Kidney (tissue), 14 donors: ENCODE data around the gene TBX10. TPM values are rescaled to one million over a fixed set of nuclear protein-coding genes. Genes with fewer than 3 reads are reported as not detected.
"Not testable (repeated sequence)": the region's sequence is repeated elsewhere in the genome, so short reads cannot be mapped to it uniquely, and the experiment has no call there.

Experiments
- DNase-seq, 5 donors: peaks; one replicate each; pipeline ENCODE4 v3.0.0-alpha.2; 2013 to 2020
- FAIRE-seq: peaks from 2 replicates; lab custom pipeline; 2012; peaks lifted over from hg19 to GRCh38; lab: Jason Lieb, UNC
- H3K27ac ChIP-seq, 2 donors: one replicate each; pipeline ENCODE4 v1.7.0; 2013; ENCODE audit warnings: low read depth in 2 of 2, low read length in 2 of 2, inconsistent platforms in 1 of 2
- H3K27me3 ChIP-seq: one replicate; pipeline ENCODE4 v1.7.1; 2013; ENCODE audit warnings: low read length, inconsistent platforms; ENCODE audit not compliant: control insufficient read depth, insufficient read depth
- H3K36me3 ChIP-seq, 3 donors: one replicate each; pipeline versions ENCODE4 v1.7.0 to v1.7.1; 2013; ENCODE audit warnings: low read length in 3 of 3, control low read depth in 1 of 3, inconsistent platforms in 1 of 3; ENCODE audit not compliant: insufficient read depth in 3 of 3, control insufficient read depth in 2 of 3
- H3K4me1 ChIP-seq, 3 donors: one replicate each; pipeline versions ENCODE4 v1.7.0 to v1.7.1; 2013; ENCODE audit warnings: low read length in 3 of 3, inconsistent platforms in 1 of 3, low read depth in 1 of 3; ENCODE audit not compliant: control insufficient read depth in 2 of 3, insufficient read depth in 2 of 3
- H3K4me3 ChIP-seq, 3 donors: one replicate each; pipeline versions ENCODE4 v1.7.0 to v1.8.1; 2013; ENCODE audit warnings: low read length in 3 of 3, control low read depth in 1 of 3, inconsistent platforms in 1 of 3
- H3K9ac ChIP-seq, 3 donors: one replicate each; pipeline versions ENCODE4 v1.7.0 to v1.7.1; 2013; ENCODE audit warnings: low read length in 3 of 3, control low read depth in 1 of 3, inconsistent platforms in 1 of 3
- H3K9me3 ChIP-seq, 3 donors: one replicate each; pipeline versions ENCODE4 v1.7.0 to v1.7.1; 2013; ENCODE audit warnings: low read length in 3 of 3, control low read depth in 1 of 3, inconsistent platforms in 1 of 3; ENCODE audit not compliant: control insufficient read depth in 2 of 3, insufficient read depth in 1 of 3
- intact Hi-C: fragments of 100-400 bp; cut with DNase I; formaldehyde crosslinking; loops from one replicate; pipeline ENCODE4 v1.11.1; 2022
- polyA plus RNA-seq: library from polyadenylated mRNA; stranded (reverse); fragments of 350-450 nt; fragmentation: Illumina TruSeq; extraction: RNeasy Lipid Tissue Mini Kit (QIAGEN cat#74804); gene quantifications from one replicate; pipeline ENCODE4 v1.2.3, GENCODE V29; 2014; ENCODE audit warnings: low read depth, low replicate concordance; ENCODE audit not compliant: insufficient read depth
- total RNA-seq: library from RNA; stranded (reverse); fragmentation: NEBNext Ultra II Directional; extraction: Animal tissue kit (Norgen Biotek cat#: 25700); gene quantifications from one replicate; pipeline ENCODE4 v1.2.1, GENCODE V29; 2021
- TF ChIP-seq, protein P1 (sequence below): IDR thresholded peaks from 3 replicates; pipeline ENCODE4 v1.5.1; 2012; ENCODE audit warnings: mild to moderate bottlenecking, moderate library complexity, borderline replicate concordance; ENCODE audit not compliant: insufficient read depth; ENCODE audit errors: extremely low read depth
- donor health status: control.
- donor health status: control.
- donor health status: control.
- donor health status: control.
- donor health status: control.
- donor health status: DM: yes; HTN: yes; CAD: no.
- donor health status: Normal renal cell carcinoma (clear cell type).

TBX10 gene
- total and polyA plus RNA-seq, 2 donors from 2014 or later, result not detected

DNA sequence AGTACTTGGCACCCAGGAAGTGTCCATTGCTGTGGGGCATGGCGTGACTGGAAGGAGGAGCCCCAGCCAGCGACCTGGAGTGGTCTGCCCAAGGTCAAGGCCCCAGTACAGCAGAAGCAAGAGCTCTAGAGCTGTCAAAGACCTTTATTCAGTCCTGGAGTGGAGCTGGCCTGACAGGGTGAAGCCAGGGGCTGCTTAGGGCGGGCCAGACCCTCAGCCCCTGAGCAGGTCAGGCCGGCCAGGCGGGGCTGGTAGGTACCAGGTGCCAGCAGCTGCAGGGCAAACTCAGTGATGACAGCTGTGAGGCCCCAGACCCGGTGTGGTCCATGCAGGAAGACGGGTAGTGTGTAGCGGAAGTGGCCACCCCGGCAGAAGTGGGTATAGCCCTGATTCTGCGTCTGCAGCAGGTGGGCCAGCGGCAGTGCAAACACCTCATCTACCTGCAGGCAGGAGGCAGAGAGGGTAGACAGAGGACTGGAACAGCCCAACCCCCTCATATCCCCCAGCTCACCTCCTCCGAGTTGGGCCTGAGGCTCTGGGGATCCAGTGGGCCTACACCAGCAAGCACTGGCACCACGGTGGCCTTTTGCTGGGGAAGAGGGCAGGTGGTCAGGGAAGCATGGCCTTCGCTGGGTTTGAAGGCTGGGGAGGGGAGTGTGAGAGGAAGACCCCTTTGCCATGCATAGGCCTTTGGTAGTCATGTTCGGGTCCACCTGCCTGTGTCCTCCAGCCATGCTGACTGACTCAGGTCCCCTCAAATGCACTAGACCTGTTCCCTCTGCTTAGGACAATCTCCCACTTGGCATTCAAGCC lies 11.5 kb downstream of the TBX10 start:
- intact Hi-C loops, result no loop called here
- H3K27ac ChIP-seq, result no peak overlapping the region
- FAIRE-seq, result no peak
- no peaks in the 10 kb centered on the region for H3K27me3 ChIP-seq
- no peak overlapping the region for H3K9ac ChIP-seq
- H3K4me3 ChIP-seq, result no peak overlapping the region
- no peaks in the 10 kb centered on the region for H3K36me3 ChIP-seq
- TF ChIP-seq, protein P1, sequence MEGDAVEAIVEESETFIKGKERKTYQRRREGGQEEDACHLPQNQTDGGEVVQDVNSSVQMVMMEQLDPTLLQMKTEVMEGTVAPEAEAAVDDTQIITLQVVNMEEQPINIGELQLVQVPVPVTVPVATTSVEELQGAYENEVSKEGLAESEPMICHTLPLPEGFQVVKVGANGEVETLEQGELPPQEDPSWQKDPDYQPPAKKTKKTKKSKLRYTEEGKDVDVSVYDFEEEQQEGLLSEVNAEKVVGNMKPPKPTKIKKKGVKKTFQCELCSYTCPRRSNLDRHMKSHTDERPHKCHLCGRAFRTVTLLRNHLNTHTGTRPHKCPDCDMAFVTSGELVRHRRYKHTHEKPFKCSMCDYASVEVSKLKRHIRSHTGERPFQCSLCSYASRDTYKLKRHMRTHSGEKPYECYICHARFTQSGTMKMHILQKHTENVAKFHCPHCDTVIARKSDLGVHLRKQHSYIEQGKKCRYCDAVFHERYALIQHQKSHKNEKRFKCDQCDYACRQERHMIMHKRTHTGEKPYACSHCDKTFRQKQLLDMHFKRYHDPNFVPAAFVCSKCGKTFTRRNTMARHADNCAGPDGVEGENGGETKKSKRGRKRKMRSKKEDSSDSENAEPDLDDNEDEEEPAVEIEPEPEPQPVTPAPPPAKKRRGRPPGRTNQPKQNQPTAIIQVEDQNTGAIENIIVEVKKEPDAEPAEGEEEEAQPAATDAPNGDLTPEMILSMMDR, result no peak
- no peaks in the 10 kb centered on the region for H3K9me3 ChIP-seq
- H3K4me1 ChIP-seq, result peaks cover 0 to 21% (median 6%) of the 10 kb centered on the region in 3 donors
- DNase-seq, result peak in 3 of 5 donors; percentile 7 to 71 (median 57)

DNA sequence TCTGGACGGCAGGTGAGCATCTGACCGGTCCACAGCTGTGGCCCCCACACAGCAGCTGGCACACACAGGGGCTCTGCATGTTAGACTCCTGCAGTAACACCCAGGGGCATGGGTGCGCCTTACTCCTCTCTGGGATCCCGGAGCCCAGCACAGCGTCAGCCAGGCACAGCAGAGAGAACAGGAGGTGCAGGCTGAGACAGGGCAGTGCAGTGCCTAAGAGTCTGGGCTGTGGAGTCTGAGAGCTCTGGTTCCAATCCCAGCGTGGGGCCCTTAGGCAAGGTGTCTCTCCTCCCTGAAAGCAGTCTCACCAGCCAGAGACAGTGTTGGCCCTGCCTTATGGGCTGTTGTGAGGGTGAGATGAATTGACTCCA lies 12.1 kb downstream of the TBX10 start:
- intact Hi-C loops, result no loop called here
- H3K27me3 ChIP-seq, result no peaks in the 10 kb centered on the region
- H3K9me3 ChIP-seq, result no peaks in the 10 kb centered on the region
- TF ChIP-seq, protein P1, result no peak
- H3K9ac ChIP-seq, result no peak overlapping the region
- H3K36me3 ChIP-seq, result no peaks in the 10 kb centered on the region
- FAIRE-seq (no peak), DNase-seq (peak in 3 of 5 donors; percentile 7 to 59 (median 53))
- H3K27ac ChIP-seq, result no peak overlapping the region
- no peak overlapping the region for H3K4me3 ChIP-seq
- peaks cover 0 to 21% (median 6%) of the 10 kb centered on the region in 3 donors for H3K4me1 ChIP-seq

DNA sequence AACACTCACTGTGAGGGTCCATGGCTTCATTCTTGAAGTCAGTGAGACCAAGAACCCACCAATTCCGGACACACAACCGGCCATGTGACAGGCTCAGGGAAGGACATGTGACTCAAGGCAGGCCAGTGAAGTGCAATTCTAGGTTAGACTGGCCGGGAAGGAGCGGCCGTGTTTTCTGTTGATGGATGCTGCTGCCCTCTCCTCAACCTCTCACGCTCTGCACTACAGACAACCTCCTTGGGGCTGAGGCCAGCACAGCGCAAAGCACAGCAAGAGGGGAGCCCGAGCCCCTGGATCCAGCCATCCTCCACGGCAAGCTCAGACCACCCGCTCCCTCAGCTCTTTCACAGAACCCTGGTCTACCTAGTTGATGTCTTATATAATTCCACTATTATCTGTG lies 12.6 kb downstream of the TBX10 start:
- H3K27ac ChIP-seq, result no peak overlapping the region
- no peaks in the 10 kb centered on the region for H3K27me3 ChIP-seq
- intact Hi-C loops, result no loop called here
- DNase-seq (peak in 2 of 5 donors; percentile 35 to 57), FAIRE-seq (no peak)
- no peak overlapping the region for H3K9ac ChIP-seq
- H3K36me3 ChIP-seq, result no peaks in the 10 kb centered on the region
- H3K4me3 ChIP-seq, result no peak overlapping the region
- TF ChIP-seq, protein P1, result no peak
- no peaks in the 10 kb centered on the region for H3K9me3 ChIP-seq
- H3K4me1 ChIP-seq, result peaks cover 0 to 18% (median 6%) of the 10 kb centered on the region in 3 donors

DNA sequence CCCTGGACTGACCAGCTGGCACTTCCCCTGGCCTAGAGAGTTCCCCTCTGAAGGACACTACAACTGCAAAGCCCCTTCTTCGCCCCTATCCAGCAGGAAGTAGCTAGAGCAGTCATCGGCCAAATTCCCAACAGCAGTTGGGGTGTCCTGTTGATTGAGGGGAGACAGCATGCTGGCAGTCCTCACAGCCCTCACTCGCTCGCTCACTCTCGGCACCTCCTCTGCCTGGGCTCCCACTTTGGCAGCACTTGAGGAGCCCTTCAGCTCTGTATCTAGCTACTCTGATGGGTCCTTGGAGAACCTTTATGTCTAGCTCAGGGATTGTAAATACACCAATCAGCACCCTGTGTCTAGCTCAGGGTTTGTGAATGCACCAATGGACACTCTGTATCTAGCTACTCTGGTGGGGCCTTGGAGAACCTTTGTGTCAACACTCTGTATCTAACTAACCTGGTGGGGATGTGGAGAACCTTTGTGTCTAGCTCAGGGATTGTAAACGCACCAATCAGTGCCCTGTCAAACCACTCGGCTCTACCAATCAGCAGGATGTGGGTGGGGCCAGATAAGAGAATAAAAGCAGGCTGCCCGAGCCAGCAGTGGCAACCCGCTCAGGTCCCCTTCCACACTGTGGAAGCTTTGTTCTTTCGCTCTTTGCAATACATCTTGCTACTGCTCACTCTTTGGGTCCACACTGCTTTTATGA lies 13.3 kb downstream of the TBX10 start:
- H3K4me1 ChIP-seq, result peaks cover 0 to 11% (median 6%) of the 10 kb centered on the region in 3 donors
- H3K9me3 ChIP-seq, intact Hi-C loops, H3K9ac ChIP-seq, H3K4me3 ChIP-seq, H3K27ac ChIP-seq, FAIRE-seq, H3K27me3 ChIP-seq, H3K36me3 ChIP-seq: not testable (repeated sequence)
- DNase-seq, result peak in 1 of 5 donors; percentile 43

DNA sequence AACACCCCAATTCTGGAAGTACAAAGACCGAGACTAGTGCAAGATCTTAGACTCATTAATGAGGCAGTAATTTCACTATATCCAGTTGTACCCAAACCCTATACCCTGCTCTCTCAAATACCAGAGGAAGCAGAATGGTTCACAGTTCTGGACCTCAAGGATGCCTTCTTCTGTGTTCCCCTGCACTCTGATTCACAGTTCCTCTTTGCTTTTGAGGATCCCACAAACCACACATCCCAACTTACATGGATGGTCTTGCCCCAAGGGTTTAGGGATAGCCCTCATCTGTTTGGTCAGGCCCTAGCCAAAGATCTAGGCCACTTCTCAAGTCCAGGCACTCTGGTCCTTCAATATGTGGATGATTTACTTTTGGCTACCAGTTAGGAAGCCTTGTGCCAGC lies 15.8 kb downstream of the TBX10 start:
- intact Hi-C loops, H3K4me3 ChIP-seq, H3K4me1 ChIP-seq, DNase-seq, H3K9me3 ChIP-seq, H3K9ac ChIP-seq, FAIRE-seq, H3K27ac ChIP-seq, H3K27me3 ChIP-seq, H3K36me3 ChIP-seq: not testable (repeated sequence)

DNA sequence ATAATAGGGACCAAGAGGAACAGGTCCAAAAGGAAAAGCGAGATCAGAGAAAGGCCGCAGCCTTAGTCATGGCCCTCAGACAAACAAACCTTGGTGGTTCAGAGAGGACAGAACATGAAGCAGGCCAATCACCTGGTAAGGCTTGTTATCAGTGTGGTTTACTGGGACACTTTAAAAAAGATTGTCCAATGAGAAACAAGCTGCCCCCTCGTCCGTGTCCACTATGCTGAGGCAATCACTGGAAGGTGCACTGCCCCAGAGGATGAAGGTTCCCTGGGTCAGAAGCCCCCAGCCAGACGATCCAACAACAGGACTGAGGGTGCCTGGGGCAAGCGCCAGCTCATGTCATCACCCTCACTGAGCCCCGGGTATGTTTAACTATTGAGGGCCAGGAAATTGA lies 16.7 kb downstream of the TBX10 start:
- H3K9ac ChIP-seq, H3K4me1 ChIP-seq, FAIRE-seq, H3K36me3 ChIP-seq, H3K27ac ChIP-seq, H3K27me3 ChIP-seq, H3K9me3 ChIP-seq, intact Hi-C loops, H3K4me3 ChIP-seq: not testable (repeated sequence)
- DNase-seq, result peak in 1 of 5 donors; percentile 9
